COLO829 (cell line): ENCODE results near the gene XYLT1.

Experiments used
- DNase-seq: peaks from one replicate; pipeline ENCODE4 v3.0.0; 2012; ENCODE audit warnings: low spot score

The XYLT1 gene

DNA sequence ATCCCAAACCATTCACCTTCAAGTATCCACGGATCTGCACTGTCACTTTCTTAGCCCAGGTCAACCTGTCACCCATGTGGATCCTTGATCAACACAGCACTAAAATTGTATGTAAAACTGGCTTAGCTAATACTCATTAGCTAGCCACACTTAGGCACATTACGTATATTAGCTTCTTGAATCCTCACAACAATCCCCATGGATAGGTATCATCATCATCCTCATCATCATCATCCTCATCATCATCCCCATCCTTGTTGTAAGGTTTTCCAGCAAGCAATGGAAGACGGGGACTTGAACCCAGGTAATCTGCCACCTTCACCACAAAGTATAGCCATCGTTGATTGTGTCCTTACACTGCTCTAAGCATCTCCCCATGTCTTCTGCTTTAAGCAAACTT, 184.3 kb downstream of the XYLT1 start:
- DNase-seq, result no peak

DNA sequence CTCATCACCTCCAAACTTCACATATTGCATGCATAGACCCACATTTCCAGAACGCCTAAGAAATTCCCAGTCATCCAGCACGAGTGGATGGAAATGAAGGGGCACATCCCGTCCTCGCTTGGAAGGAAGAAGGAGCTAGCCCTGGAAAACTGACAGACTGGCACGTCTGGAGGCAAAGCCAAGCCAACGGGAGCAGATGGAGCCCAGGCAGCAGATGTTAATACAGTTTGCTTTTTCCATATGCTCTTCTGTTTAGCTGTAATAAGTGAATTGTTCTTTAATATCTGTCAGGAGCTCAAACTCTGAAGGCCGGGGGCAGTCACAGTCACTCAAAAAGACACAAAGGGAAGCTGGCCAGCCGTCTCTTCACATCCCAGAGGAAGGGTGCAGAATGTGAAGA, 187.7 kb downstream of the XYLT1 start:
- no peak for DNase-seq

DNA sequence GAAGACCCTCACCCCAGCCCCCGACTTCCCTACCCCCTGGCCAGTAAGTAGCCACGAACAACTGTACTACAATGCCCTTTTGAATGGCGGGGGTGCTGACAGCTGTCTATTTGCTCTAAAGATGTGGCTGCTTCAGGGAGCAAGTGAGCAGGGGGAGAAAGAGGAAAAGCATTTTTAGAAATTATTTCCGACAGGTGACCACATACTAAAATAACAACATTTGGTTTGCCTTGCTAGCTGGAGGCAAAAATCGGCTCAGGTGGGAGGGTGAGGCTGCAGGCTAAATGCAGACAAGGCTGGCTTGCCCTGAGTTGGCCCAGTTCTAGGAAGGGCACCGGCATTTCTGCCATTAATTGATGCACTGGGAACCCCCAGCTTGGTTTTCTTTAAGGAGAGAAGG, 188.5 kb downstream of the XYLT1 start:
- DNase-seq, result no peak

DNA sequence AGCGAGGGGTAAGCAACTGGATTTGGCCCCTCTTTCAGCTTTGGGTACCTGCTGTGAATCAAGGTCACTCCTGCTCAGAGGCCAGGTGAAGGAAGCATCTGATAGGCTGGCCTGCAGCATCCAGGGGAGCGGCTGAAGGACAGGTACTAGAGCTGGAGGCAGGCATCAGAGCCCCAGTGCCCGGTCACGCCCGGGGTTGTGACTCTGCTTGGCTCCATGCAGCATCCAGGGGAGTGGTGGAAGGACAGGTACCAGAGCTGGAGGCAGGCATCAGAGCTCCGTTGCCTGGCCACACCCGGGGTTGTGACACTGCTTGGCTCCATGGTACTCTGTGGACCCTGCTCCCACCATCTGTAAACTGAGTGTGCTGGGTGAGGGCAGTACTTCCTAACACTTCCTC, 189.7 kb downstream of the XYLT1 start:
- DNase-seq, result no peak

DNA sequence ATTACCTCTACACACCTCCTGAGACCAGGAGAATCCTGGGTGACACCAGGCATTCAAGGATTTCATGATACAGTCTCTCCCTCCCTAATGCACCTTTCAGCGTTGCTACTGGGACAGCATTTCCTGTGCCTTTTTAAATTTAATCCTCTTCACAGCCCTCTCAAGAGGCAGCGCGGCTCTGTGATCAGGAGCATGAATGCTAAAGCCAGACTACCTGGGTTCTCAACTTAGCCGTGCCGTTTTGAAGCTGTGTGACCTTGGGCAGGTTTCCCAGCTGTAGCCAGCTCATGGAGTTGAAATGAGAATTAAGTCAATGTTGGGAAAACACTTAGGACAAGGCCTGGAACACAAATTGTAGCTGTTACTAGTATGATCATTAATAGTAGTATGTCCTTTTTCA, 191.8 kb downstream of the XYLT1 start:
- DNase-seq, result no peak

DNA sequence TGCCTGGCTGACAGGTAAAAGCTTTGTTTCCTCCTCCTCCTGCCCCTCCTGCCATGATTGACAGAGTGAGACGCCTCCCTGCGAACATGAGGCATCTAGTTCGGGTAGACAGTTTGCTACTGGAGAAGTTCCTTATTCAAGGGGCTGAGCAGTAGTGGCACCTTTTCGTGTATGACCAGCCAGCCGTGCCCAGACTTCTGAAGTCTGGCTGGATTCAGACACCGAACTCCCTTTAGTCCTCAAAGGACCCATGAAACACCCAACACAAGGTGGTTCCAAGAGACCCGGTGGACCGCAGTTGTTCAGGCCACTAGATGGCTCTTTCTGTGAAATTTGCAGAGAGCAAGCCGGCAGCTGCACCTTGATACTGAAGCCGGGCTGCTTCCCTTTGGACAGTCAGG, 192.8 kb downstream of the XYLT1 start:
- DNase-seq, result no peak

DNA sequence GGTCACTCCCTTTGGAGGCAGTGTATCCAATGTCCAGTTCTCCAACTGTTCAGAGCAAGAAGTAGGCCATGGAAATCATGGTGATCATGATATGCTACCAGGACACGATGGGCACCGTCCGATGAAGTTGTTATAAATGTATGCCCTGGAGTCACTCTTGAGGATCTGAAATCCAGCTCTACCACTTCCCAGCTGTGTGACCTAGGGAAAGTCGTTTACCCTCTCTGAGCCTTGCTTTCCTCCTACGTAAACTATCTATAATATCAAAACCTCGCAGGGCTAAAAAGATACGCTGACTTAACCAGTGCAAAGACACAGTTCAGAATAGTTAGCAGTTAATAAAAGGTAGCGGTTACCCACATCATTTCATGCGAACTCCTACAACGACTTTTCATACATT, 194.2 kb downstream of the XYLT1 start:
- no peak for DNase-seq

DNA sequence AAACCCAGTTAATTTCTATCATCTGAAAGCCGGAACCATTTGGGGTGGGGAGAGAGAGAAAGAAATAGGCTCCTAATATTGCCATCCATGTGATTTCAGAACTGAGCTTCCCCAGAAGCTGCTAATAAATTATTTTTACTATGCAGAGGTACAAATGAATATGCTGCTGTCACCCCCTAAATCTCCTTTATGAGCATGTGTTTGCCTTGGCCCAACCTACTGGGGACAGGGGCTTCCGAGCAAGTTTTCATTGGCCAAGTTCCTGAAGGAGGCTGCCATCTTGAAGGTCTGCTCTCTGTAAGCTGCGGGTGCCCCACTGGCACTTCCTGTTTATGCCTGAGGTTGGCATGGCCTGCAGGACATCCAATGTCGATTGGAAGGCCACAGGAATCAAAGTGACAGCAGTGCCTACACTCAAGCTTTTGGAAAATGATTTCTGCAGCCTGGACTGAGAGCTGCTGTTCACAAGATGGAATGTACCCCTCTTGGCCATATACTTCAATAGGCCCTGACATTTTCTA, 194.7 kb downstream of the XYLT1 start:
- no peak for DNase-seq

DNA sequence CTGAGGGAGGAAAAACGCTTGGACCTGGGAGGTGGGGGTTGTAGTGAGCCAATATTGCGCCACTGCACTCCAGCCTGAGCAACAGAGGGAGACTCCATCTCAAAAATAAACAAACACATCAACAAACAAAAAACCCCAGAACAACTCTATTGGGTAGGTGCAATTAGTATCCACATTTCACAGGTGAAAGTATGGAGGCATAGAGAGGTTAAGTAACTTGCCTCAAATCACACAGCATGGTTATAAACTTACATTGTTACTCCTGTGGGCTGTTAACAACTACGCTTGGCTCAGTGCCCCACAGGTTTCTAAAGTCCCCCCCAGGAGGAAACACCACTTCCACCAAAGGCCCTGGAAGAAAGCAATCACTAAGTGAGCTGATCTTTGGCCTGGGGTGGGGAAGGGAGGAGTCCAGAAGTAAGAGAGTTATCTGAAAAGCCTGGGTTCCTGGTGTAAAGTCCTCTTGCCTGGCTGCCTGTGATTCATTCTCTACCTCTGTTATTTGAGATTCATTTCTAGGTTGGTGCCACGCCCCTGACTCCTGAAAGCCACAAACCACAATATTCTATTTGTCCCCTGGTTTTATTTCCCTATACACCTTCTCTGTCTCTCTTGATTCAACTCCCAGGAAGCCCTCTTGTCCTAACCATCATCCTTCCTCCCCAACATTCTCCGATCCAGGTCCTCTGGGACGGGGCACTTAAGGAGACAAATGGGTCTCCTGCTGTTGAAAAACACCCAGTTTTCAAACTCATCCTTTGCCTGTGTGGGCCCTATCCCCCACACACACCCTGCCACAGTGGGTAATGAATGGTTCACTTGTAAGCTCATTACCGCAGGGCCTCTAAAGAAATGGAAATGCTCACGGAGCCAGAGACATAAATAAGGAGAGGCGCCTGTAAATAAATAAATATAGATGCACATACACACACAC, 195.4 kb downstream of the XYLT1 start:
- no peak for DNase-seq

DNA sequence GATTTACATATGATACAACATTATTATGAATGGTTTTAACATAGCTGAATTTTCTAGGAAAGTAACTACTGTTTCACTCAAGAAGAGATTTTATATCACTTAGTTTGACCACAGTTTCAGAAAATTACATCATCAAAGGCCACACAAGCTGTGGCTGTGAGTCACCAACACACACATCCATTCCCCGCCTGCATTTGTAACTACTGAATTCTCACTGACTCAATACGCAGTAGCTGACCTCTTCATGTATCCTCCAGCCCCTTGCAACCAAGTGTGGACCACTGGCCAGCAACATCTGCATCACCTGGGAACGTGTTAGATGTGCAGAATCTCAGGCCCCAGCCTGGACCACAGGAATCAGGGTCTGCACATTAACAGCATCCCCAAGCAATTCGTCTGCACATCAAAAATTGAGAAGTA, 197.6 kb downstream of the XYLT1 start:
- peak; percentile 21 for DNase-seq

DNA sequence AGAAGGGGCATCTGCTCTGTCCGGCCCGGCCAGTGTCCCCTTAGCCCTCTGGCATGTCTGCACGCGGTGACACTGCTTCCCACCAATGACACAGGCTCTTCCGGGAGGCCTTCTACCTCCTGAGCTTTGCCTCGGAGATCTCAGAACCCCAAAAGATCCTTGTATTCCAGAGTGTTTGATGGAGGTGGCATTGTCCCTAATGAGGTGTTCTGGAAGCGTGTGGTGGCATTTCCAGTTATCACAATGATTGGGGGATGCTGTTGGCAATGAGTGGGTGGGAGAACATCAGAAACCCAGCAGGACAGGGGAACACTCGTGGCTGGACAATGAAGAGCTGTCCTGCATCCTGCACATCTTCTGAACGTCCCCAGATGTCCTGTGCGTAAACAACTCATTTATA, 198.0 kb downstream of the XYLT1 start:
- no peak for DNase-seq

DNA sequence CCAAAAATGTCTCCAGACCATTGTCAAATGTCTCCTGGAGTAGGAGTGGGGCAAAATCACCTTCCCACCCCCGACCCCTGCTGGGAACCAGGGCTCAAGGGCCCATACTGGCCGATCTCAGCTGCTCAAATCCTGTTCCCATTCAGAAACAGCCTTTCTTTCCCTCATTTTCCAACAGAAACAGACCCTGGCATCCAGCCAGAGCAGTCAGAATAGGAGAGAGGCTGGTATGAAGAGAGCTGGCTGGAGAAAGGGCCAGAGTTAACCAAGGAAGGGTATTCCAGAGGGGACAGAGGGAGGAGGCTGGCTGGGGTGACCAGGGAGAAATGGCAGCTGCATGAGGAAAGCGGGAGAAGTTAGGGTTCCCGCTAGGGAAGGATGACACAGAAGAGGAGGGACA, 199.1 kb downstream of the XYLT1 start:
- DNase-seq, result no peak

DNA sequence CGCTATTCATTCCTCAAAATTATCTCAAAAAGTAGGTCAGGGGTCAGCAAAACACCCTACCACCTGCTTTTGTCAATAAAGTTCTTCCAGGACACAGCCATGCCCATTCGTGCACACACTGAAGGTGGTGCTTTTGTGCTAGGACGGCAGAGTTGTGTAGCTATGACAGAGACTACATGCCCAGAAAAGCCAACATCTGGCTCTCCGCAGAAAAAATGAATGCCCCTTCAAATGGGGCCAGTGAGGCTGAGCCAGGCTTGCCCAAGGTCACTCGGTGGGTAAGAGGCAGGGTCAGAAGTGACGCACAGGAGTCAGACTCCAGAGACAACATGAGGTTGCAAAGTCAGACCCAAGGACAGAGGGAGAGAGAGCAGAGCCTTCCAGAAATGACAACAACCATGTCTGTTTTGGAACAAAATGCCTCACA, 200.1 kb downstream of the XYLT1 start:
- DNase-seq, result no peak

DNA sequence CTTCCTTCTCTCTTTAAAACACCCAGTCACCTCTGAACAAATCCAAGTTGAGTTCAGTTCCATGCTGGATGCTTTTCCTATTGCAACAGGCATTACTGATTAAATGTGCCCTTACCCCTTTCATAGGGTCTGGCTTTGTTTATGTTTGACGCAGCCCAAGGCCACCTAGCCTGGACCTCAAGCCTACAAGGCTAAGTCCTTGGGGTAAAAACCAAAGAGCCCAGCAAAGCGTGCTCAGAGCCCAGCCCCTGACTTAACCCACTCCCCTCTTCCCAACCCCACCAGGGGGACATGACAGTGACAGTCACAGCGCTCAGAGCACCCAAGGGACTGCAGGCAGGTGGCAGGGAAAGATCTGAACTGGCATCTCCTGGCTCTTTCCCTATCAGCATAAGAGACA, 200.6 kb downstream of the XYLT1 start:
- DNase-seq, result no peak

DNA sequence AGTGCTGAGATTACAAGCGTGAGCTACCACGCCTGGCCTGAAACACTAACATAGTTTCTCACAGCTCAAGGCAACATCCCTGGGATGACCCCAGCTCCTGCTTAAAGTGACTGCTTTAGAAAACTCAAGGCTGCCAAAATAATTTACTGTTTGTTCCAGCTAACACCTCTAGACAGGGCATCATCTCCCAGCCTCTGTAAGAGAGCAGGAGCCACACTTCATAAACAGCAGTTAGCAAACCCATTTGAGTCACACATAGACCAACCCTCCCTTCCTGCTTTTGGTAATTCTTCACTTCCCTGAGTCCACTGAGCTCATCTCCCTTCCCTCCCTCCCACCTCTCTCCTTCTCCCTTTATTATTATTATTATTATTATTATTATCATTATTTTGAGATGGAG, 201.3 kb downstream of the XYLT1 start:
- no peak for DNase-seq

DNA sequence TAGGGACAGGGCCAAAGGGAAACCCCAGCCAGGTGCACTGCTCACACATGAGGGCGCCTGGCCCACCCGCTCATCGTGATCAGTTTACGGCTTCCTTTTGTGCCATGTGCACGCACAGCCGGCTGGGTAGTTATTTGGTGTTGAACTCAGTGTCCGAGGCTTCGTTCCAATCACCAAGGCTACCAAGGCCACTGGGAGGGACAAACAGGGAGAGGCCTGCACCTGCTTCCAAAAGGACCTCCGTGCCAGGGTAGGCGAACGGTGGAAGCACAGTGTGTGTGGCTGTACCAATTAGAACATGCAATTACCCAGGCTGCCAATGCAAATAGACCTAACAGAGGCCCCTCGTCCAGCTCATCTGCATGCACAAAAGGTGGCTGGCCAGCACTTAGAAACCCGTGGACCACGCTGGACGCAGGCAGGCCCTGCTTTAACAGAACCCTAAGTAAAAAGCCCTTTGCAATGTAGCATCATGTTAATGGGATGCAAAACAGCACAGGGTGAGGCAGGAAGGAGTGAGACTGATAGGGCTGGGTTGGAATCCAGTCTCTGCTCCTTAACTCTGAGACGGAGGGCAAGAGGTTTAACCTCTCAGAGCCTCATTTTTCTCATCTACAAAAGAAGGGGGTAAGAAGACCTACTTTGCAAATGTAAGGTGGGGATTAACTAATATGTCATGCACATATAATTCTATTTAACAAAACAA, 204.0 kb downstream of the XYLT1 start:
- DNase-seq, result no peak

DNA sequence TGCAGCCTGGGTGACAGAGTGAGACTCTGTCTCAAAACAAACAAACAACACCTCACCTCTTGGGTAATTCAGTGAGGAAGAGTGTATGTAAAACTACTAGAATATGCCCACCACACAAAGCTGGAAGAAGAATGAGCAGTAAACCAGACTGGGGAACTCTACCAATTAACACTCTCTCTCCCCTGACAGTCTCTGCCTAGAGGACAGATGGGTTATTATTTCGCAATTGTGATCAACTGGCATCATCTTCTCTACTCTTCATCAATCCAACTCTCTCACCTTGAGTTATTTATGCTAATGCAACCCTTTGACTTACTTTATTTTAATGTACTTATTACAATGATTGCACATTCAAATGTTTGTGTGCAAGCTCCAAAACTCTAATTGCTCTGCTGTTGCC, 205.6 kb downstream of the XYLT1 start:
- no peak for DNase-seq

DNA sequence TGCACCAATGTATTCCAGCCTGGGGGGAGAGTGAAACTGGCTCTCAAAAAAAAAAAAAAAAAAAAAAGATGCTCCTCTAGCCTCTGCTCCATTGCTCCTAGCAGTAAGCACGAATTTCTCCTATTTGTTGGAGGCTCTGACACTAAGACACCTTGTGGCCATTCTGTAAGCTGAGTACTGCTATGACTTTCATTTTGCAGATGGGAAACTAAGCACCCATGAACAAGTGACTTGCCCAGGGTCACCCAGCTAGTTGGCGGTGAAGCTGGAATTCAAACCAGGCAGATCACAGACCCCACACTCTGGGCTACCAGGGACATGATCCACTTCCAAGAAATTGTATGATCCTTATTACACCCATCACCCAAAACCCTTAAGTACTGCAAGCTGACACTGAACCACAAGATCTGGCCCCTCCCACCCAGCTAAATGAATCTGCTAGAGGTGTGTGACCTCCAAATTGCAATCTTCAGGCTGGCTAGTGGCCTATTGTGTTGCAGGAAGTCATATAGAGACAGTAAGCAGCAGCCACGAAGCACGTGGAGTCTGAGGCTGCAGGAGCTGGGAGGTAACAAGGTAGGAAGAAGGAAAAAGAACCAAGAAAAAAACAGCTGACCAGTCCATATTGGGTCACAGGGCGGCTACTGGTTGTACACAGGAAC, 209.4 kb downstream of the XYLT1 start:
- no peak for DNase-seq

DNA sequence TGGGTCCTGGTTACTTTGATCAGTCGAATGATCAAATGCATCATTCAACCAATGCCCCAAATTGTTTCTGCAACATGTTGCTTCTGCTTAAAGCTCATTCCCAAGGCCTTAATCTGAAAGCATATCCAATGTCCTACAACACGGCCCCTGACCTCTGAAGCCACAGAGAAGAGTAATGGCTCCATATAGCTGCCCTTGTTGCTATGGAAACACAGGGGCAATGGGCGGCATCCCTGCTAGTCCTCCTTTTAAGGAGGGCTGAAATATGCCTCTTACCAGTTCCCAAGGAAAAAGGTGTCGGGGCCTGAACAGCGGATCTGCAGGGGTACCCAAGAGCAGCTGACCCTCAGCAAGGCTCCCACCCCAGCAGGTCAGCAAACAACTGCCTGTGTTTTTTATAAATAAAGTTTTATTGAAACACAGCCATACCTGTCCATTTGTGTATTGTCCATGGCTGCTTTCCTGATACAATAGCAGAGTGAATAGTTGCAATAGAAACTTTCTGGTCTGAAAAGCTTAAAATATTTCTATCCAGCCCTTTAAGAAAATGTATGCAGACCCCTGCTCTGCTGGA, 210.4 kb downstream of the XYLT1 start:
- no peak for DNase-seq

DNA sequence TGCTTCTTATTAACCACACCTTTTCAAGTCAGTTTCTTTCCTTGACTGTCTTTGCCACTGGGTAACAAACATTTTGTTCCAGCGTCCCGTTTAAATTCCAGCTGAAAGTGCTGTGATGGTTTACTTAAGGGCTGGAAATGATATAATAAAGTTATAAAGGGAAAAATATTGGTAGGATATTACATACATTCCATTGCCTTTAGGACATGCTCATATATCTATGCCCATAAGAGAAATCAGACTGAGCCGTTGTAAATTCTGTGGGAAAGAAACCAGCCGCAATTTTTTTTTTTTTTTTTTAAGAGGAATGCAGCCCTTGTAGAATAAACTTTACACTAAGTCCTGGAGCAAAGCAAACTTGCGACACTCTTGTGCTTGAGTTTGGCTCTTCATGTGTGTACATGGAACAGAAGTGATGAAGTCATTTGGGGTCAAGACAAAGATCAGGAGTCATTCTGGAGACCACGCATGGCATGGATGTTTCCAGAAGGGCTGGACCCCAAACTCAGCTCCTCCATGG, 210.9 kb downstream of the XYLT1 start:
- DNase-seq, result no peak

DNA sequence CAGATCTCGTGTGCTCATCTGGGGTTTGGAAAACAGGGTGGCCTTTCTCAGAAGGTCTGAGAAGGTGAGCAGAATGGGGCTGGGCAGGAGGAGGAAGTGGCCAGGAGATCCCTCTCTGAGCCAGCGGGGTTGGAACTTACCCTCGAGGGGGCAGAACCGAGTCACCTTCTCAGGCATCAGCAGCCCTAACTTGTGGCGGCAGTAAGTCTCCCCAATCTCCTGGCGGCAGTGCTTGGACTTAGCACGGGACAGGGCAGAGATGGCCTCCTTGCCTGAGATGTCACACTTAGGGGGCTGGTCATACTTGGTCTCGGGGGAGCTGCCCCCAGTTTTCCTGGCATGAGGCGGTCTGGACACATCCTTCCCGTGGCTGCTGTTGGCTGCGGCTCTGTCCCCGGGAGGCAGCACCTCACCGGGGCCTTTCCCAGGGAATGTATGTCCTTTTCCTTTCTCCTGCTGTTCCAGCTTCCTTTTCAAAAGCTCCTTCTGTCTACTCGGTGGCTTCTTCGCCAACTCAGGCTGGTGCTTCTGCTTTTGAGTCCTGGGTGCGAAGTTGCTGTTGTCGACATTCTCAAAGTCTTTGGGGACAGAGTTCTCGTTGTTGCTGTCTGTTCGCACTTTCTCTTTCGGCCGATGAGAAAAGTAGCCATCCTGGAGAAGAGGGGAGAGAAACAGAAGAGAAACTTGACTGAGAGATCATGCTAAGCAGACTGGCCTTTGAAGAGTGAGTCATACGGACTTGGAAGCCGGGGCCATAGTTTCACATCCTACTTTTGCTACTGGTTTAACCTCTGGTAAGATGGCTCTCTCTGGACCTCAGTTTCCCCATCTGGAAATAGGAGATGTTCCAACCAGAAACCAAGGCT, 211.7 kb downstream of the XYLT1 start:
- DNase-seq, result no peak
